Medulla oblongata (tissue), 1 donor: ENCODE results near the gene MYL4.
A peak's percentile ranks its signal among the peaks of the same experiment; 100 is the strongest.
"Not testable (repeated sequence)": the region's sequence is repeated elsewhere in the genome, so short reads cannot be mapped to it uniquely, and the experiment has no call there.

Experiments
- DNase-seq: peaks from one replicate; pipeline ENCODE4 v3.0.0-alpha.2; 2015; ENCODE audit errors: extremely low spot score

The MYL4 gene

GRCh38 chr17:47208744-47209488 lies at the start of gene MYL4:
TSS of gene MYL4 (plus strand) at chr17:47209348. CDS start at chr17:47209423, 75 bp downstream.
- DNase-seq: no peak

DNA sequence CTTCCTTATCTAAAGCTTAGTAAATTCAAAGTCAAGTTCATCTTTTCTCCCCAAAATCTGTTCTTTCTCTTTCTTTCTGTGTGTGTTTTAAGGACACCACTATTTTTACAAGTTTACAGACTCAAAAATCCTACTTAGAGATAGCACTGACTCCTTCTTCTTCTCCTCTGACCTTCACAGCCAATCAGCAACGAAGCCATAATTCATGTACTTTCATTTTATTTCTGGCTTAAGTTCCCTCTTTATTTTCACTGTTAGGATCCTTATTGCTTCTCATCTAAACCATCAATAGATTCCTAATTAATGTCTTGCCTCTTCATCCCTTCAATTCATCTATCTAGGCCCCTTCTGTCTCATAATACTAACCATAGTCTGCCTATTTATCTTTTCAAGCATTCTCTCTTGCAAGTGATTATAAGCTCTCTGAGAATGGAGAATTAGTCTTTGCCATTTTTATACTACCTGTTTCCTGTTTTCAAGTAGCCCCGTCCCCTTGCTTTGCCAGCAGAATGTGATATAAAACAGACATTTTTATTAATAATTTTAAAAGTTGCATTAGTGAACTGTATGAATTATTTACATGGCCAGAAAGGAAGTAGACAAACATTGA lies 47.0 kb upstream of the MYL4 start:
- DNase-seq: no peak

DNA sequence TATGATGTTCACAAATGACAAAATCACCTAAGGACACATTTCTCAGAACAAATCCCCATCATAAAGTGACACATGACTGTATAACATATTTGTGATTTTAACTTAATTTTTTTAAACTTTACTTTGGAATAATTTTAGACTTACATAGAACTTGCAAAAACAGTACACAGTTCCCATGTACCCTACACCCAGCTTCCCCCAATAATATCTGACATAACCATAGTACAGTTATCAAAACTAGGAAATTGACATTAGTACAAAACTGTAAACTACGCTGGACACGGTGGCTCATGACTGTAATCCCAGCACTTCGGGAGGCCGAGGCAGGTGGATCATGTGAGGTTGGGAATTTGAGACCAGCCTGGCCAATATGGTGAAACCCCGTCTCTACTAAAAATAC lies 44.9 kb upstream of the MYL4 start:
- DNase-seq: no peak

DNA sequence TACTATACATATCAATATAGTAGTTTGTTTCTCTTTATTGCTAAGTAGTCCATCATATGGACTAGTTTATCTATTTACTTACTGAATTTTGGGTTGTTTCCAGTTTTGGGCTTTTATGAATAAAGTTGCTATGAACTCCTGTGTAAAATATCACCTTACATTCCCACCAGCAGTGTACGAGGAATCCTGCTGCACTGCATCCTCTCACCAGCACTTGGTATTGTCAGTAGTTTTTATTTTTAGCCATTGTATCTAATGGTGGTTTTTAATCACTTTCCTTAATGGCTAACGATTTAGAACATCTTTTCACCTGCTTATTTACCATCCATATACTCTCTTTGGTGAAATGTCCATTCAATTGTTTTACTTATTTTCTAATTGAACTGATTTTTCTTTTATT lies 44.0 kb upstream of the MYL4 start:
- no peak for DNase-seq

- DNase-seq: not testable (repeated sequence)
Observed at GRCh38 chr17:47166854-47167253, 42.3 kb upstream of the MYL4 start.

GRCh38 chr17:47168896-47169295 lies 40.3 kb upstream of the MYL4 start:
- DNase-seq: not testable (repeated sequence)

DNA sequence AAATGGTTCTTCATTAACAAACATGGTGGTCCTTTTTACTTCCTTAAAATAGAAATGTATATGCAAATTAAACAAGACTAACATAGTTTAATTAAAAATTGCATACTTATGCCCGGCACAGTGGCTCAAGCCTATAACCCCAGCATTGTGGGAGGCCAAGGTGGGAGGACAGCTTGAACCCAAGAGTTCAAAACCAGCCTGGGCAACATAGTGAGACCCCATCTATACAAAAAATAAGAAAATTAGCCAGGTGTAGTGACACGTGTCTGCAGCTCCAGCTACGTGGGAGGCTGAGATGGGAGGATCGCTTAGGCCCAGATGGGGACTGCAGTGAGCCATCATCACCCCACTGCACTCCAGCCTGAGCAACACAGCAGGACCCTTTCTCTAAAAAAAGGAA lies 38.4 kb upstream of the MYL4 start:
- DNase-seq: no peak

DNA sequence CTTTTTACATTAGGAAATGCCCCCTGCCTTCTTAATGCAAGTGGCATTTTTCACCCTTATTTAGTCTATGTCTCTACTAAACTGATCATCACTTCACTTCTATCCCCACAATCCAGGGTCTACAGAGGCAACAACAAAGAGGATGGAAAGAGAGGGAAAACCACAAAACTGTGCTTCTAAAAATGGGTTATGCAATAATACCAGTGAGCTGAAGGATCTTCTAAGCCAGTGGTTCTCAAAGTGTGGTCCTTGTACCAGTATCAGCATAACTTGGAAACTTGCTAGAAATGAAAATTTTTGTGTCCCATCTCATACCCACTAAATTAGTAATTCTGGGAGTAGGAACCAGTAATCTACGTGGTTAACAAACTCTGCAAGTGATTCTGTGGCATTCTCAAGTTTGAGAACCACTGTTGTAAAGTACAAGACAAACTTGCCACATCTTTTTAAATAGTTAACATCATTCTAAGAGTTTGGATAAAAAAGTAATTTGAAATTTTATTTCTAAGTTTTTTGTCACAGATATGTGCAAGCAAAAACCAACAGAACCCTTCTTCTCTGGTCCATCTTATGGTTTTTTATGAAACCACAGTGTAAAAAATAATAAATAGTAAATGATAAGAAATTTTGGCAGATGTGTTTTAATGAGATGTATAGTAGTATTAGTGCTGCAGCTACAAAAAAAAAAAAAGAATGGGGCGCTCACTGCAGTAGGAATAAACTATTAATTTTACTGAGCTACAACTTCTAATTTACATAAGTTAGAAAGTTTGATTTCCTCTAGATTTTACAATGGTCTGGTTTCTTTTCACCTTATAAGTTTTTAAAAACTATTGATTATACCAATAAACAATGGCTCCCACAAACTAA lies 36.2 kb upstream of the MYL4 start:
- DNase-seq: no peak

GRCh38 chr17:47174823-47175222 lies 34.3 kb upstream of the MYL4 start:
- DNase-seq: not testable (repeated sequence)

- no peak for DNase-seq
Observed at GRCh38 chr17:47176389-47176826, 32.7 kb upstream of the MYL4 start.

- DNase-seq: no peak
Observed at GRCh38 chr17:47177261-47177660, 31.9 kb upstream of the MYL4 start.

DNA sequence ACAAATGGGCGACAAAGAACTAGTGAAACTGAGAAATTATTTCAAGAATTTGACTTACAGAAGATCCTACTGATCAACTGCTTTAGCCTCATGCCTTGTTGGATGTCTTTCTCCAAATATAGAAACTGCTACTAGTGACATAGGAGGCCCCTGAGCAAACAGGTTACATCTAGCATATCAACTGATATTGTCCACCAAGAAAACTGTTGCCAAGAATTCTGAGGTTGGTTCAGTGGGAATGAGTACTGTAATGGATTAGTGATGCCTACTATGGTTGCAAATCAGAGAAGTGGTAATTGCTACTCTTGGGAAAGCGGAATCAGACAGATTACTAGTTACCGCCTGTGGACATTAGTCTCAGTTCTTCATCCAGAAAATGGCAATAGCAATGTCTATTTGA lies 30.0 kb upstream of the MYL4 start:
- no peak for DNase-seq

GRCh38 chr17:47180337-47180736 lies 28.8 kb upstream of the MYL4 start:
- no peak for DNase-seq

DNA sequence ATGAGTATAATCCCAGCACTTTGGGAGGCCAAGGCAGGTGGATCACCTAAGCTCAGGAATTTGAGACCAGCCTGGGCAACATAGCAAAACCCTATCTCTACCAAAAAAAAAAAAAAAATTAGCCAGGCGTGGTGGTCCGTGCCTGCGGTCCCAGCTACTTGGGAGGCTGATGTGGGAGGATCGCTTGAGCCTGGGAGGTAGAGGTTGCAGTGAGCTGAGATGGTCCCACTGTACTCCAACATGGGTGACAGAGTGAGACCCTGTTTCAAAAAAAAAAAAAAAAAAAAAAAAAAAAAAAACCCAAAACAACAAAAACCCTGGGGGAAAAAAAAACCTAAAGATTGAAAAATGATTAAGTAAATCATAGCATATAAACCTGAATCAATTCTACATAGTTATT lies 28.2 kb upstream of the MYL4 start:
- DNase-seq: not testable (repeated sequence)

DNA sequence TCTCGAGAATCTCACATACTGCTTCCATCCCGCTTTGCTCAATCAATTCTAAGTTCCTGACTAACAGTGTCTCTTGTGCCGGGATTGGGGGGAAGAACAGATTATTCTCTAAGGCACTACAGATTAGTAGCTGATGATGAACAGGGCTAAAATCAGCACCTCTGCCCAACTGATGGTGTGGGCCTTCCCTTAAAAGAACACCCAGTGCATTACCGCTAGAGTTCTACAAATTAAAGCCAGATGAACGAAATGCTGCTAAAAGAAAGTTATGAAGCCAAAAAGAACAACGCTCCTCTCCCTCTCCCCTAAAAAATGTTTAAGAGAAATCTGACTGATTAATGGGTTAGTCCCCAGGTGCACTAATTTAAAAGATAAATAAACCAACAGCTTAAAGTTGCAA lies 24.5 kb upstream of the MYL4 start:
- DNase-seq: no peak

- peak; percentile 45 for DNase-seq
Observed at GRCh38 chr17:47188271-47188875, 20.8 kb upstream of the MYL4 start.

DNA sequence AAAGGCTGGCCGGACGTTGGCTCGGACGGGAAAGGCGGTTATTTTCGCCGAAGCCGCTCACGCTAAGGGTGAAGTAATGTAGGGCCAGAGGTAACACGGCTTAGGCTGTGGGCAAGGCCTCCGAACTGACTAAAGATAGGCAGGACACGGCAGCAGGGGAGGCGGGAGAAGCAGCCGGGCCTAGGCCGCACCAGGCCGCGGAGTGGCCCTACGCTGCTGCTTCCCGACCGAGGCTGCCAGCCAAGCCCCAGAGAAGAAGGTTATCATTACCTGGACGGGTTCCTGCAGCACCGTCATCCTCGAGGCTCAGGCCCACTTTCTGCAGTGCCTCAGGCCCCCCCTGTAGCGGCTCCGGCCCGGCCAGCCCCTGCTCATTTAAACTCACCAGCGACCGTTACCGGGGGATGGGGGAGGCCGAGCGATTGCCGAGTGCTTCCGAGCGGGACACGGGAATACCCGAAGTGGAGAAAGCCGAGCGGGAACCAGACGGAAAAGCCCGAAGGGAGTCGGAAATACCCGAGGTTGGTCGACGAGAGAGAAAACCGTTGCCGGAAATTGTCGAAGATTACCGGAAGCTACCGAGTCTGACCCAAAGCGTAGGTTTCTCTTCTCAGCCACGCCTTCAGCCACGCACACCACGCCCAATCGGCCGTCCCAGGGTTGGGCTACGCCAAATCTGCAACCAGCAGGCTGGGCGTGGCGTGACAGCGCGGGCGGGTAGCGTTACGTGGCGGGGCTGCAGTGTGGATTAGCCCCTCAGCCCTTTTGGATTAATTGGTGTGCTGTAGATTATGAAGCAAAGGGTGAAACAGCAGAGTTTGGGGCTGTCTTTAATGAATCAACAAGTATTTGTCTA lies 20.0 kb upstream of the MYL4 start, which contains the start of gene CDC27:
TSS of gene CDC27 (minus strand) at position 420 of the 856 bp plus-strand sequence. CDS start at position 297, 123 bp downstream.
- peak; percentile 99 for DNase-seq

DNA sequence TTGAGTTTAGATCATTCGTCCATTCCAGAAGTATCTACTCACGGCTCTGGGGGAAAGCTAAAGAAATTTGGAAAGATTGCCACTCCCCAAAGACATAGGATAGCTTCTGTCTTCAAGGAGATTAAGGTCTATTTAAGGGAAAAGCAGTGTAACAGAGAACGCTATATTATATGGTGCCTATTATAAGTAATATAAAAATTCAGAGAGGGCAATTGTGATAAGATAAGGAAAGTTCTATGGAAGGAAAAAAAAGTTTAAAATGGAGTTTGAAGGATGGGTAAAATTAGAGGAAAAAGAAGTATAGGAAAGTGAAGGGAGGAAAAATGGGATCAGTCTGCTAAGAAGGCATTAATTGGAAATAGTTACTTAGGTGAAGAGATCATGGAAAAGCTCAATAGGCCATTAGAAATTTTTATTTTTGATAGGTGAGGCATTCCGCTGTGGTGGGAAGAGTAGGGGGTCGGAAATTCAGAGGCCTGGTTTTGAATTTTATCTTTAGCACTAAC lies 19.4 kb upstream of the MYL4 start:
- no peak for DNase-seq

DNA sequence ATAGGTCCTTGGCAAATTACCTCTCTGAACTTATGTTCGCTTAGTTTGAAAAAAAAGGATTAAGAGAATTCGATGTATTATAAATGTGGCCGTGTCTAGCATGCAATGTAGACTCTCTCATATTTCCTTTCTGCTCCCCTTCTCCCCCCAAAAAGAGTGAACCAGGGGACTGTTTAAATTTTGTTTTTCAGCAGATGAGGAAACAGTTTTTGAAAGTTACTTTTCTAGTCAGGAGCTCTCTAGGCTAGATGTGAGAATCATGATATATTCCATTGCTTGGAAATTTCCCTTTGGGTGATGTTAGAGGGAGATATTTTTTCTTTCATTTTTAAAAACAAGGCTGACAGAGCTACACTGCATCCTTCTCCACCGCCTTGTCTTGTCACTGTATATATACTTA lies 18.9 kb upstream of the MYL4 start:
- DNase-seq: no peak

DNA sequence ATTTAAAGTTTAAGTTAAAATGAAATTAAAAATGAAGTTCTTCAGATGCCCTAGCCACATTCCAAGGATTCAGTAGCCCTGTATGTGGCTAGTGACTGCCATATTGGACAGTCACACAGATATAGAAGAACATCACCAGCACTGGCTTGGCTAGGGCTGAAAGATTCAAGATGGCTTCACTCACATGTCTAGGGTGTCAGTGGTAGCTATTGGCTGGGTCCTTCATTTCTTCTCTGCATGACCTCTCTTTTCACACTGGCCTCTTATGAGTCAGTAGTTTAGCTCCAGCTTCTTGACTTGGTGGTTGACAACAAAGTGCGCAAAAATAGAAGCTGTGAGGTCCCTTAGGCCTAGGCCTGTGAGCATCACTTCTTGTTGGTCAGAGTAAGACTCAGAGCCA lies 18.4 kb upstream of the MYL4 start:
- DNase-seq: no peak

DNA sequence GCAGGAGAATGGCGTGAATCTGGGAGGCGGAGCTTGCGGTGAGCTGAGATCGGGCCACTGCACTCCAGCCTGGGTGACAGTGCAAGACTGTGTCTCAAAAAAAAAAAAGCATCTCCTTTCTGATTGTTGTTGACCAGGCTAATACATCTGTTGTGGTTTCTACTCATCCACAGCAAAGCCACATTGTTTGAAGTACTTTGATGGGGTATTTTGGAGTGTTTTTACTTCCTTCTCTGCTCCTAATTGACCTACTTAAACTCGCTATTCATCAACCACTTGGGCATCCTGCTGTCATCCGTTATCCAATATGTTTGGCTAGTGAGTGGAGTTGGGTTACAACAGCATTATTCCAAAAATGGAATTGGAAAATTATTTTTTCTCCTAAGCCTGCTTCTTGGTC lies 16.6 kb upstream of the MYL4 start:
- DNase-seq: no peak
